ENCODE measurements around the gene TCF3.
"Not testable (repeated sequence)": the region's sequence is repeated elsewhere in the genome, so short reads cannot be mapped to it uniquely, and the experiment has no call there.

TCF3 gene

GRCh38 chr19:1650650-1651567, 1.5 kb downstream of the TCF3 start:
- DNase-seq (ENCODE audit: low spot score): no peak

GRCh38 chr19:1649706-1650649, 2.4 kb downstream of the TCF3 start:
- no peak for DNase-seq (ENCODE audit: low spot score)

- DNase-seq (ENCODE audit: low spot score): no peak
Observed at GRCh38 chr19:1648920-1649541, 3.4 kb downstream of the TCF3 start.

GRCh38 chr19:1648459-1648849, 4.0 kb downstream of the TCF3 start:
- no peak for DNase-seq (ENCODE audit: low spot score)

- no peak for DNase-seq (ENCODE audit: low spot score)
Observed at GRCh38 chr19:1647501-1648458, 4.6 kb downstream of the TCF3 start.

GRCh38 chr19:1646659-1647453, 5.6 kb downstream of the TCF3 start:
- no peak for DNase-seq (ENCODE audit: low spot score)

- DNase-seq (ENCODE audit: low spot score): no peak
Observed at GRCh38 chr19:1646149-1646548, 6.3 kb downstream of the TCF3 start.

- DNase-seq (ENCODE audit: low spot score): no peak
Observed at GRCh38 chr19:1645299-1645698, 7.1 kb downstream of the TCF3 start.

- no peak for DNase-seq (ENCODE audit: low spot score)
Observed at GRCh38 chr19:1644070-1644469, 8.3 kb downstream of the TCF3 start.

- DNase-seq (ENCODE audit: low spot score): not testable (repeated sequence)
Observed at GRCh38 chr19:1640893-1641448, 11.4 kb downstream of the TCF3 start.

- DNase-seq (ENCODE audit: low spot score): no peak
Observed at GRCh38 chr19:1636325-1637236, 15.8 kb downstream of the TCF3 start.

GRCh38 chr19:1634938-1635243, 17.5 kb downstream of the TCF3 start:
- no peak for DNase-seq (ENCODE audit: low spot score)

- no peak for DNase-seq (ENCODE audit: low spot score)
Observed at GRCh38 chr19:1634242-1634937, 18.0 kb downstream of the TCF3 start.

- no peak for DNase-seq (ENCODE audit: low spot score)
Observed at GRCh38 chr19:1633269-1633826, 19.1 kb downstream of the TCF3 start.

GRCh38 chr19:1632462-1633268, 19.8 kb downstream of the TCF3 start:
- DNase-seq (ENCODE audit: low spot score): no peak

GRCh38 chr19:1631557-1632100, 20.8 kb downstream of the TCF3 start:
- DNase-seq (ENCODE audit: low spot score): no peak

GRCh38 chr19:1630811-1631210, 21.6 kb downstream of the TCF3 start:
- no peak for DNase-seq (ENCODE audit: low spot score)
